BLaER1 treated with 17β-estradiol and CSF1 and Interleukin-3, amounts not matched to agents 10 nM and 100 nM (cell line): ENCODE data around the gene MAP4K5.

Source experiments
- H3K27ac ChIP-seq, 11 experiments: shearing (Covaris generic); formaldehyde crosslinking; 2 replicates each; pipeline ENCODE4 v1.8.1; 2022
- H3K27me3 ChIP-seq, 11 experiments: shearing (Covaris generic); formaldehyde crosslinking; 2 replicates each; pipeline ENCODE4 v1.8.1; 2022
- H3K36me3 ChIP-seq, 11 experiments: shearing (Covaris generic); formaldehyde crosslinking; 2 replicates each; pipeline ENCODE4 v1.8.1; 2022
- H3K4me1 ChIP-seq, 10 experiments: shearing (Covaris generic); formaldehyde crosslinking; 2 replicates each; pipeline ENCODE4 v1.8.1; 2022
- H3K4me2 ChIP-seq, 11 experiments: shearing (Covaris generic); formaldehyde crosslinking; 2 replicates each; pipeline ENCODE4 v1.8.1; 2022
- H3K4me3 ChIP-seq, 10 experiments: shearing (Covaris generic); formaldehyde crosslinking; 2 replicates each; pipeline ENCODE4 v1.8.1; 2022
- H3K9ac ChIP-seq, 11 experiments: shearing (Covaris generic); formaldehyde crosslinking; 2 replicates each; pipeline ENCODE4 v1.8.1; 2022
- H3K9me3 ChIP-seq, 11 experiments: shearing (Covaris generic); formaldehyde crosslinking; replicated peaks in 1 of 11; 2 replicates each; pipeline ENCODE4 v1.8.1; 2022
- H4K20me1 ChIP-seq, 11 experiments: shearing (Covaris generic); formaldehyde crosslinking; 2 replicates each; pipeline ENCODE4 v1.8.1; 2022
- Cebpa-rat ChIP-seq, 11 experiments: shearing (Covaris generic); IDR thresholded peaks; 2 replicates each; pipeline ENCODE4 v1.8.1; 2022

MAP4K5 gene

DNA sequence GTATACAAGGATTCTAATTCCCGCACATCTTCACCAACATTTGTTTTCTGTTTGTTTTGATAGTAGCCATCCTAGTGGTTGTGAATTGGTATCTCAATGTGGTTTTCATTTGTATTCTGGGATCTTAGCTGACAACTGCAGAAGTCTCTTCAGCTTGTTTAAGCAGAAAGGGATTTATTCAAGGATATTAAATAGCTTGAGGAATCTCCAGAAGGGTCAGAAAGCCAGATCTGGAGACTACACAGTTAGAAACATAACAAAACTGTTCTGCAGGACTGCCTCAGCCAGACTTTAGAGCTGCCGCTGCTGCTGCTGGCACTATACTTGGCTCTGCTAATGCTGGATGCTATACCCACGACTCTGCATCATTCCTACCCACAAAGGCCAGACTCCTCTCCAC is 122.3 kb downstream of the MAP4K5 start:
- Histone ChIP-seq H3K36me3 (peaks cover 0 to 15% (median 5%) of the 10 kb centered on the region in 11 experiments; a peak in 6 of 22 replicates), H3K4me3 (no peak overlapping the region), H3K9me3 (peaks cover 16 to 49% (median 39%) of the 10 kb centered on the region in 11 experiments), H4K20me1 (no peaks in the 10 kb centered on the region), H3K27me3 (no peaks in the 10 kb centered on the region), H3K9ac (no peak overlapping the region), H3K4me2 (no peak overlapping the region), H3K27ac (no peak overlapping the region), H3K4me1 (peaks cover 0 to 15% (median 10%) of the 10 kb centered on the region in 10 experiments; a peak in 10 of 20 replicates)
- TF ChIP-seq Cebpa-rat (IDR thresholded peaks at IDR 0.05), result no peak

DNA sequence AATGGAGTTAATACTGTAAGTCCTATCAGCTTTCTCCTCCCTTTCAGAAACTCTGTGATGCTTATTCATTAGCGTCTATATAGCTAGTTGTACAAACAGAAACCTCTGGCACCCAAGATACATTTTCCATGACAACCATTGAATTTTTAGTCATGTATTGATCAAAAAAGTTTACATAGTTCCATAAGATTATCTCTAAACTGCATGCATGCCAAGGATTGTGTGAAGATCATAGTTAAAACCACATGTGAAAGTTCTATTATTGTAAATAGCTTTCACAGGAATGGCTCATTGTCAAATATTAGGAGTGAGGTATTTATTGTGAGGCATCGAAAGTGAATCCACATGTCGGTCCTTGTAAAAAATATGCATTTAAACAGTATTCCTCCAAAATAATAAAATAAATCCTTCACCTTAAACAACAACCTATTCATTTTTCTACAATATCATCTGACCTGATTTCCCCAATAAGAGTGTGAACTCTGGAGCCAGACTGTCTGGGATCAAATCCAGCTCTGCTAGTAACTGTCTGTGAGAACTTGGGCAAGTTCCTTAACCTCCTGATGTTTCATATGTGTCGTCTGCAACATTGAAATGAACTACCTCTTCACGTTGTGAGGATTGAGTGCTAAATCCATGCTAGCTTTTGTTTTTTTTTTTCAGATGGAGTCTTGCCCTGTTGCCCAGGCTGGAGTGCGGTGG is 125.1 kb downstream of the MAP4K5 start:
- H3K27me3 ChIP-seq, result no peaks in the 10 kb centered on the region
- peaks cover 0 to 10% (median 0%) of the 10 kb centered on the region in 11 experiments; a peak in 3 of 22 replicates for H3K36me3 ChIP-seq
- no peak for TF ChIP-seq Cebpa-rat (IDR thresholded peaks at IDR 0.05)
- H3K9me3 ChIP-seq, result peaks cover 16 to 54% (median 42%) of the 10 kb centered on the region in 11 experiments
- H3K4me1 ChIP-seq, result peaks cover 5 to 21% (median 13%) of the 10 kb centered on the region in 10 experiments; a peak in 15 of 20 replicates
- H3K27ac ChIP-seq, result no peak overlapping the region
- H3K9ac ChIP-seq, result no peak overlapping the region
- peak overlapping the region in 3 of 11 experiments; percentile 7 to 59 (median 43); a peak in 3 of 22 replicates for H3K4me2 ChIP-seq
- no peaks in the 10 kb centered on the region for H4K20me1 ChIP-seq
- H3K4me3 ChIP-seq, result no peak overlapping the region

DNA sequence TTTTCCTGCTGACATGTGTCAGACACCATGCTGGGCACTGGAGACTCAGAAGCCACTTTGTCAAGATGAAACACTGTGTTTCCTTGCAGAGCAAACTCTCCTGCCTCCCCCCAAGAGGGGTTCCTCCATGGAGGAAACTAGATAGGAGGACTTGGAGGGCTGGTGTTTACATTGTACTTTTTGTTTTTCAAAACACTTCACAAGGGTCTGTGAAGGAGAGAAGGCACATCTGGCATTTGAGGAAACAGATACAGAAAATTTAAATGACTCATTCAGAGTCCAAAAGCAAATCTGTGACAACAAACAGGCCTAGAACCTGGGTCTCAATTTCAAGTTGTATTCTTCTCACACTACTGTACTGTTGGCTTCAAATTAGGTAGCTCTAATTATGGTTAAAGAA is 128.9 kb downstream of the MAP4K5 start:
- Histone ChIP-seq H3K4me2 (peak overlapping the region in 1 of 11 experiments; percentile 37; a peak in 1 of 22 replicates), H3K4me3 (no peak overlapping the region), H3K4me1 (peaks cover 16 to 31% (median 25%) of the 10 kb centered on the region in 10 experiments; a peak in 19 of 20 replicates), H3K27me3 (no peaks in the 10 kb centered on the region), H3K27ac (peak overlapping the region in 3 of 11 experiments; percentile 2 to 16 (median 3); a peak in 1 of 22 replicates), H3K9me3 (peaks cover 4 to 35% (median 24%) of the 10 kb centered on the region in 11 experiments; a peak in 21 of 22 replicates), H3K9ac (no peak overlapping the region), H4K20me1 (no peaks in the 10 kb centered on the region), H3K36me3 (peaks cover 0 to 4% (median 0%) of the 10 kb centered on the region in 11 experiments; a peak in 2 of 22 replicates)
- no peak for TF ChIP-seq Cebpa-rat (IDR thresholded peaks at IDR 0.05)

GRCh38 chr14:50402965-50403364 is 129.4 kb downstream of the MAP4K5 start:
- no peak for TF ChIP-seq Cebpa-rat (IDR thresholded peaks at IDR 0.05)
- H3K4me3 ChIP-seq, result no peak overlapping the region
- H4K20me1 ChIP-seq, result no peaks in the 10 kb centered on the region
- no peaks in the 10 kb centered on the region for H3K36me3 ChIP-seq
- peaks cover 3 to 31% (median 20%) of the 10 kb centered on the region in 11 experiments; a peak in 20 of 22 replicates for H3K9me3 ChIP-seq
- no peak overlapping the region for H3K9ac ChIP-seq
- peak overlapping the region in 2 of 11 experiments; percentile 15 to 37; a peak in 2 of 22 replicates for H3K4me2 ChIP-seq
- H3K27me3 ChIP-seq, result no peaks in the 10 kb centered on the region; a peak in 1 of 22 replicates
- H3K4me1 ChIP-seq, result peaks cover 16 to 31% (median 25%) of the 10 kb centered on the region in 10 experiments; a peak in 19 of 20 replicates
- peak overlapping the region in 2 of 11 experiments; percentile 3 to 16; a peak in 1 of 22 replicates for H3K27ac ChIP-seq

DNA sequence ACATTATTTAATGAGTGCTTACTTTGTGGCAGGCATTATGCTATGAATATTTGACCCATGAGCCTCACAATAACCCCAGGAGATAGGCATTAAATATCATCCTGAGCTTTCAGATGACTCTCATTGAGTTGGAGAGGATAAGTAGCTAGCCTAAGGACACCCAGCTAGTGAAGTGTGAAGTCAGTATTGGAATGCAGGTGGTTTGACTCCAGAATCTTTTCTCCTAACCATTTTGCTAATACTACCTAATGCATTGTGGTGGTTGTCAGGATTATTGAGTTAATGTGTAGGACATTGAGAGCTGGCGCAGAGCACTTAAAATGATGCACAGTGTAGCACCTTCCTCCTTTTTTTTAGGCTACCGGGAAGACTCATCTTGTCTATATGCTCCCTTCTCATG is 131.9 kb downstream of the MAP4K5 start:
- Histone ChIP-seq H3K27me3 (peaks cover 0 to 25% (median 23%) of the 10 kb centered on the region in 11 experiments; a peak in 19 of 22 replicates), H3K27ac (no peak overlapping the region), H3K9ac (no peak overlapping the region), H3K4me1 (peaks cover 23 to 46% (median 28%) of the 10 kb centered on the region in 10 experiments; a peak in 19 of 20 replicates), H3K4me2 (no peak overlapping the region), H3K36me3 (no peaks in the 10 kb centered on the region), H3K4me3 (no peak overlapping the region), H3K9me3 (peaks cover 0 to 9% (median 0%) of the 10 kb centered on the region in 11 experiments; a peak in 5 of 22 replicates), H4K20me1 (no peaks in the 10 kb centered on the region)
- TF ChIP-seq Cebpa-rat (IDR thresholded peaks at IDR 0.05), result no peak

DNA sequence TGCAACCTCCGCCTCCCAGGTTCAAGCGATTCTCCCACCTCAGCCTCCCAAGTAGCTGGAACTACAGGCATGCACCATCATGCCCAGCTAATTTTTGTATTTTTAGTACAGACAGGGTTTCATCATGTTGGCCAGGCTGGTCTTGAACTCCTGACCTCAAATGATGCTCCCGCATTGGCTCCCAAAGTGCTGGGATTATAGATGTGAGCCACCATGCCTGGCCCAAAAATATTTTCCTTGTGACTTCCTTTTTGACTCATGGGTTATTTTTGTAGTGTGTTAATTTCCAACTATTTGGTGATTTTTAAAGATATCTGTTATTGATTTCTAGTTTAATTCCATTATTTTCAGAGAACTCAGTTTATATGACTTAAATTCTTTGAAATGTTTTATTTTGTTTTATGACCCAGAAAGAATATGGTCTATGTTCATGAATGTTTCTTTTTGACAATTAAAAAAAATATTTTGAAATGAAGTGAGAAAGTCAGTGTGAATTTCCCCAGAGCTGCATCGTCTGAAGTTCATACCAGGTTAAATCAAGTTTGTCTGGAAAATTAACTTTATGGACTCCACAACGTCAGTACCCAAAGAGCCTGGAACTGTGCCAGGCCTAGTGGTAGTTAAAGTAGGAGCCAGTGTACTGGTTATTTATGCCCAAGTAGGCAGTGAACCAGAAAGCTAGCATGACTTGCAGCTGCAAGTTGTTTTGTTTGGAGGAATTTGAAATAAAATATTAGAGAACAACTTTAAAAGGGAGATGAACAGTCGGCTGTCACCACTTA is 132.9 kb downstream of the MAP4K5 start:
- TF ChIP-seq Cebpa-rat (IDR thresholded peaks at IDR 0.05), result no peak
- Histone ChIP-seq H4K20me1 (no peaks in the 10 kb centered on the region), H3K36me3 (no peaks in the 10 kb centered on the region), H3K9ac (no peak overlapping the region), H3K9me3 (no peaks in the 10 kb centered on the region), H3K4me1 (peaks cover 23 to 49% (median 28%) of the 10 kb centered on the region in 10 experiments; a peak in 19 of 20 replicates), H3K27ac (no peak overlapping the region), H3K4me2 (peak overlapping the region in 9 of 11 experiments; percentile 1 to 50 (median 24); a peak in 9 of 22 replicates), H3K4me3 (no peak overlapping the region), H3K27me3 (peaks cover 0 to 31% (median 26%) of the 10 kb centered on the region in 11 experiments; a peak in 19 of 22 replicates)

DNA sequence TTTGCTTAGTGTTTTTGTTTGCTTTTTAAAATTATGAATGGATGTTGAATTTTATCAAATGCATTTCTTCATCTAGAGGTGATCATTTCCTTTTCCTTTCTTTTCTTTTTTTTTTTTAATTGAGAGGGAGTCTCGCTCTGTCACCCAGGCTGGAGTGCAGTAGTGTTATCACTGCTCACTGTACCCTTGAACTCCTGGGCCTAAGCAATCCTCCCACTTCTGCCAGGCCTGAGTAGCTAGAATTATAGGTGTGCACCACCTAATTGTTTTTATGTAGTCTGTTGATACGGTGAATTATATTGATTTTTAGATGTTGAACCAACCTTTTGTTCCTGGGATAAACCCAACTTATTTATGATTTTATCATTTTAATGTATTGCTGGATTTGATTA is 134.2 kb downstream of the MAP4K5 start:
- Histone ChIP-seq H3K9ac (no peak overlapping the region), H3K27ac (no peak overlapping the region), H3K4me3 (no peak overlapping the region), H3K27me3 (peaks cover 0 to 31% (median 26%) of the 10 kb centered on the region in 11 experiments; a peak in 19 of 22 replicates), H3K4me2 (no peak overlapping the region), H3K9me3 (no peaks in the 10 kb centered on the region), H4K20me1 (no peaks in the 10 kb centered on the region), H3K36me3 (no peaks in the 10 kb centered on the region), H3K4me1 (peaks cover 20 to 39% (median 27%) of the 10 kb centered on the region in 10 experiments; a peak in 19 of 20 replicates)
- TF ChIP-seq Cebpa-rat (IDR thresholded peaks at IDR 0.05), result no peak

GRCh38 chr14:50397390-50398188 is 134.8 kb downstream of the MAP4K5 start:
- Histone ChIP-seq H3K27me3 (peaks cover 0 to 31% (median 26%) of the 10 kb centered on the region in 11 experiments; a peak in 19 of 22 replicates), H3K4me2 (peak overlapping the region; percentile 91 to 100 (median 97)), H3K4me1 (peaks cover 17 to 35% (median 26%) of the 10 kb centered on the region in 10 experiments; a peak in 19 of 20 replicates), H3K4me3 (peak overlapping the region; percentile 57 to 78 (median 70); a peak in 19 of 20 replicates), H4K20me1 (no peaks in the 10 kb centered on the region), H3K27ac (peak overlapping the region in 3 of 11 experiments; percentile 65 to 74 (median 68); a peak in 3 of 22 replicates), H3K36me3 (no peaks in the 10 kb centered on the region), H3K9ac (peak overlapping the region in 10 of 11 experiments; percentile 64 to 85 (median 78); a peak in 15 of 22 replicates), H3K9me3 (no peaks in the 10 kb centered on the region)
- no peak for TF ChIP-seq Cebpa-rat (IDR thresholded peaks at IDR 0.05)
